ENCODE results near the gene CYB561. TPM values are rescaled to one million over a fixed set of nuclear protein-coding genes. Genes with fewer than 3 reads are reported as not detected.

Gene CYB561, protein sequence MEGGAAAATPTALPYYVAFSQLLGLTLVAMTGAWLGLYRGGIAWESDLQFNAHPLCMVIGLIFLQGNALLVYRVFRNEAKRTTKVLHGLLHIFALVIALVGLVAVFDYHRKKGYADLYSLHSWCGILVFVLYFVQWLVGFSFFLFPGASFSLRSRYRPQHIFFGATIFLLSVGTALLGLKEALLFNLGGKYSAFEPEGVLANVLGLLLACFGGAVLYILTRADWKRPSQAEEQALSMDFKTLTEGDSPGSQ
- total RNA-seq: 1 to 10 TPM; 1.5 to 4.2 (median 2.5) TPM
- 1 to 10 TPM; 1.7 to 3.9 (median 2.9) TPM for polyA plus RNA-seq
- long read RNA-seq, donor 1, partial matches to known transcripts: 0 of 2 reads
- long read RNA-seq, donor 1, other reads (novel, unspliced or antisense): 1 of 2 reads
- long read RNA-seq, donor 2, partial matches to known transcripts: 1 of 2 reads
- long read RNA-seq, donor 2, other reads (novel, unspliced or antisense): 1 of 2 reads

DNA sequence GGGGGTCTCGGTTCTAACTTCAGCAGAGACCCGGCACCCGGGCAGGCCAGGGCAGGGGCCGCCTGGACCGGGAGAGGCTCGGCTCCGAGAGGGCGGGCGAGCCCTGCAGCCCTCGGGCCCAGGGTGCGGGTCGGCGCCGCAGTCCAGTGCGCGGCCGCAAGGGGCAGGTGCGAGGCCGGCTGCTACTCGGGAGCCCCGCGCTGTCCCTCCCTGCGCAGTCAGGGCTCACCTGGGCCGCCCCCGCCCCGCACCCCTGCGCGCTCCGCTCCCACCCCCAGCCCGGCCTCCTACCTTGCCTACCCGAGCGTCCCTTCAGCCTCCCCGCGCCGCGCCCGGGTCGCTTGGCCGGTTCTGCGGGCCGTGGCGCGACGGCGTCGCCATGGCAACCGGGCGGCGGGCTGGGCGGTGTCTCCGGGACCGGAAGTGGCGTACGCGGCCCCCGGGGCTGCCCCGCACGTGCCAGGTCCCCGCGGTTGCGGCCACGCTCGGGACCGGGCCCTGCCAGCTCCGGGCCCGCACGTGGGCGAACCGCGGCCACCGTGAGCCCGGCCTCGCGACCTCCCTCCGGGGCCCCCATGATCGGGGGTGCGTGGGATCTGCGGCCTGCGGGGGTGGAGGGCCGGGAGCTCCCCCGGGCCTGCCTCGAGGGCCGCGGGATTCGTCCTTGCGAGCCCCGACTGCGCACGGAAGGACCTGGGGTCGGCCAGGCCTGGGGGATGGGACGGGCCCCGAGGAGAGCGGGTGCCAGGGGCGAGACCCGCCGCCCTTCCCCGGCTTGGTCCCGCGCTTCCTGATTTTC, at the start of gene CYB561:
CYB561 (minus strand) TSS at position 353 of the 799 bp plus-strand sequence. CDS start 8,759 bp downstream, outside the sequence.
- Histone ChIP-seq H3K4me3 (peak within 1 kb of the TSS; percentile 80), H3K27ac (peak within 1 kb of the TSS; percentile 82), H3K27me3 (ENCODE audit: insufficient read depth in 3 of 3, low read length in 2 of 3) (peaks cover 0 to 14% (median 4%) of the 10 kb centered on the region in 3 donors), H3K9me3 (no peaks in the 10 kb centered on the region), H3K36me3 (ENCODE audit: insufficient read depth in 1 of 2, low read depth in 1 of 2) (no peaks in the 10 kb centered on the region), H3K4me1 (peaks cover 8% of the 10 kb centered on the region)
- WGBS, 3 donors: 0 to 1% (median 0%) methylated on average over 53 to 99 of the region's 99 CpGs
- DNase-seq (peak; percentile 81 to 88), ATAC-seq (peak; percentile 73 to 84 (median 78))
- intact Hi-C loops (cut with DNase I): loop anchor here in 1 of 2 donors (5.0 kb wide), 1 partner anchor 156 kb away; the partner anchor contains the start of gene TACO1
- TF ChIP-seq, protein P1, sequence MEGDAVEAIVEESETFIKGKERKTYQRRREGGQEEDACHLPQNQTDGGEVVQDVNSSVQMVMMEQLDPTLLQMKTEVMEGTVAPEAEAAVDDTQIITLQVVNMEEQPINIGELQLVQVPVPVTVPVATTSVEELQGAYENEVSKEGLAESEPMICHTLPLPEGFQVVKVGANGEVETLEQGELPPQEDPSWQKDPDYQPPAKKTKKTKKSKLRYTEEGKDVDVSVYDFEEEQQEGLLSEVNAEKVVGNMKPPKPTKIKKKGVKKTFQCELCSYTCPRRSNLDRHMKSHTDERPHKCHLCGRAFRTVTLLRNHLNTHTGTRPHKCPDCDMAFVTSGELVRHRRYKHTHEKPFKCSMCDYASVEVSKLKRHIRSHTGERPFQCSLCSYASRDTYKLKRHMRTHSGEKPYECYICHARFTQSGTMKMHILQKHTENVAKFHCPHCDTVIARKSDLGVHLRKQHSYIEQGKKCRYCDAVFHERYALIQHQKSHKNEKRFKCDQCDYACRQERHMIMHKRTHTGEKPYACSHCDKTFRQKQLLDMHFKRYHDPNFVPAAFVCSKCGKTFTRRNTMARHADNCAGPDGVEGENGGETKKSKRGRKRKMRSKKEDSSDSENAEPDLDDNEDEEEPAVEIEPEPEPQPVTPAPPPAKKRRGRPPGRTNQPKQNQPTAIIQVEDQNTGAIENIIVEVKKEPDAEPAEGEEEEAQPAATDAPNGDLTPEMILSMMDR (IDR thresholded peaks at IDR 0.05): peak; percentile 52

DNA sequence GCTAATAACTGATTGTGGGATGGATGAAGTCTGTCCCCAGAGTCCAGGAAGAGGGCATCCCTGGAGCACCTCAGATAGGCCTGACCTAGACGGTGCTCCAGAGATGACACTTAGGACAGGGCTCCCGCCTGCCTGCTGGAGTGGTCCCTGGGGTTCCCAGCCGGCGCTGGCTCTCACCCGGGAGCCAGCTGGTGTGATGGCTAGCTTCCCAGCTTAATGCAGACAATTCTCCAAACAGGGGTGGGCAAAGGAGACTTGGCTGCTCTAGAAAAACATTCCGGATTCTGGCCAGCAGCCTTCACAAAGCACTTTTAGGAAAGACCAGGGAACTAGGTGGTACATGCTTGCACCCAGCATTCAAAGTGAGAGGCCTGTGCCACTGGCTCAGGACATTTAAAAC, 49.4 kb upstream of the CYB561 start:
- no peak for ATAC-seq
- Histone ChIP-seq H3K27me3 (ENCODE audit: insufficient read depth in 3 of 3, low read length in 2 of 3) (peaks cover 0 to 8% (median 2%) of the 10 kb centered on the region in 3 donors), H3K9me3 (no peaks in the 10 kb centered on the region), H3K27ac (no peak overlapping the region), H3K4me3 (no peak overlapping the region), H3K4me1 (no peaks in the 10 kb centered on the region), H3K36me3 (ENCODE audit: insufficient read depth in 1 of 2, low read depth in 1 of 2) (no peaks in the 10 kb centered on the region)
- TF ChIP-seq, protein P1 (IDR thresholded peaks at IDR 0.05): no peak
- intact Hi-C loops (cut with DNase I): no loop called here
- DNase-seq: no peak
- WGBS, 3 donors: 28 to 54% (median 32%) methylated on average over 6 of the region's 6 CpGs

DNA sequence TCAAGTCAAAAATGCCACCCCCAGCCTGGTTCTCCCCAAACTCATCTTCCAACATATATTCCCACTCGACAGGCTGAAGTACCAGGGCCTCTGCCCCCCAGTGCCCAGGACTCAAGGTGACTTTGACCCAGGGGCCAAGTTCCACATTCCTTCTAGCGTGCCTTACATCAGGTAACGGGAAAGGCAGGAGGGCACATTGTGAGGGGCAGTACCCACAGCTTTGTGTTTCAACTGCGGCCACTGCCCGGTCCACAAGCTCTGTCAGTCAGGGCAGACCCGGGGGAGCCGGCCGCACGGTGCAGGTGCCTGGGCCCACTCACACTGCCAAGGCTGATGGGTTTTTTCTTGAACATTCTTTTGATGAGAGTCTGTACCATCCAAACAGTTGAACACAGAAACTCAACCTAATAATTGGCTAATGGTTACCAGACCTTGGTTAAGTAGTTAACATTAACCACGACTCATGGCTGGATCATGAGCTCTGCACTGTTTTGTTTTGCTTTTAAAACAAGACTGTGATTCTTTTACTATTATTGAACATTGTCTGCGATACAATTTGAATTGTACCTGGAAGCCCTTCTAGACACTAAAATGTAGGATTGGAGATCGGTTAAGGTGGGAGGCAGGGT, 48.3 kb upstream of the CYB561 start:
- WGBS, 3 donors: 89 to 93% (median 92%) methylated on average over 12 of the region's 12 CpGs
- intact Hi-C loops (cut with DNase I): no loop called here
- H3K36me3 ChIP-seq (ENCODE audit: insufficient read depth in 1 of 2, low read depth in 1 of 2): no peaks in the 10 kb centered on the region
- no peak overlapping the region for H3K4me3 ChIP-seq
- DNase-seq (no peak), ATAC-seq (no peak)
- TF ChIP-seq, protein P1 (IDR thresholded peaks at IDR 0.05): no peak
- H3K9me3 ChIP-seq: no peaks in the 10 kb centered on the region
- H3K27ac ChIP-seq: no peak overlapping the region
- H3K27me3 ChIP-seq (ENCODE audit: insufficient read depth in 3 of 3, low read length in 2 of 3): peaks cover 0 to 8% (median 2%) of the 10 kb centered on the region in 3 donors
- H3K4me1 ChIP-seq: no peaks in the 10 kb centered on the region

DNA sequence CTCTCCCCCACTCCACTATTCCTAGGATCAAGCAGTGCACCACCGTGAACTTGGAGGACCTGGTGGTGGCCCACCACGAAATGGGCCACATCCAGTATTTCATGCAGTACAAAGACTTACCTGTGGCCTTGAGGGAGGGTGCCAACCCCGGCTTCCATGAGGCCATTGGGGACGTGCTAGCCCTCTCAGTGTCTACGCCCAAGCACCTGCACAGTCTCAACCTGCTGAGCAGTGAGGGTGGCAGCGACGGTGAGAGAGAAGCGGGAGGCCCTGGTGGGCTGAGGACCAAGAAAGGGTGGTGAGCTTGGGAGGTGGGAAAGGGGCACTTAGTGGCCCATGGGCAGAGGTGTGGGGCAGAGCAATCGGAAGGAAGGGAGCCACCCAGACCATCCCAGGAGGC, 47.3 kb upstream of the CYB561 start:
- no peak overlapping the region for H3K4me3 ChIP-seq
- no peaks in the 10 kb centered on the region for H3K36me3 ChIP-seq (ENCODE audit: insufficient read depth in 1 of 2, low read depth in 1 of 2)
- no peak for ATAC-seq
- TF ChIP-seq, protein P1 (IDR thresholded peaks at IDR 0.05): no peak
- 91 to 95% (median 92%) methylated on average over 9 of the region's 9 CpGs for WGBS, 3 donors
- peaks cover 0 to 8% (median 2%) of the 10 kb centered on the region in 3 donors for H3K27me3 ChIP-seq (ENCODE audit: insufficient read depth in 3 of 3, low read length in 2 of 3)
- H3K9me3 ChIP-seq: no peaks in the 10 kb centered on the region
- no peak overlapping the region for H3K27ac ChIP-seq
- intact Hi-C loops (cut with DNase I): no loop called here
- no peak for DNase-seq
- H3K4me1 ChIP-seq: no peaks in the 10 kb centered on the region

Measured in psoas muscle (tissue), 8 donors.